ENCODE data around the gene GPR149.
"Not testable (repeated sequence)": the region's sequence is repeated elsewhere in the genome, so short reads cannot be mapped to it uniquely, and the experiment has no call there.

GPR149 gene, protein sequence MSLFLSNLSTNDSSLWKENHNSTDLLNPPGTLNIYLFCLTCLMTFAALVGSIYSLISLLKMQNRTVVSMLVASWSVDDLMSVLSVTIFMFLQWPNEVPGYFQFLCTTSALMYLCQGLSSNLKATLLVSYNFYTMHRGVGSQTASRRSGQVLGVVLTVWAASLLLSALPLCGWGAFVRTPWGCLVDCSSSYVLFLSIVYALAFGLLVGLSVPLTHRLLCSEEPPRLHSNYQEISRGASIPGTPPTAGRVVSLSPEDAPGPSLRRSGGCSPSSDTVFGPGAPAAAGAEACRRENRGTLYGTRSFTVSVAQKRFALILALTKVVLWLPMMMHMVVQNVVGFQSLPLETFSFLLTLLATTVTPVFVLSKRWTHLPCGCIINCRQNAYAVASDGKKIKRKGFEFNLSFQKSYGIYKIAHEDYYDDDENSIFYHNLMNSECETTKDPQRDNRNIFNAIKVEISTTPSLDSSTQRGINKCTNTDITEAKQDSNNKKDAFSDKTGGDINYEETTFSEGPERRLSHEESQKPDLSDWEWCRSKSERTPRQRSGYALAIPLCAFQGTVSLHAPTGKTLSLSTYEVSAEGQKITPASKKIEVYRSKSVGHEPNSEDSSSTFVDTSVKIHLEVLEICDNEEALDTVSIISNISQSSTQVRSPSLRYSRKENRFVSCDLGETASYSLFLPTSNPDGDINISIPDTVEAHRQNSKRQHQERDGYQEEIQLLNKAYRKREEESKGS

GRCh38 chr3:154430014-154430413, at the start of gene GPR149:
Gene GPR149, minus strand, starts transcription at chr3:154430190. Its CDS starts 575 bp downstream, at chr3:154429615.
- no peak for DNase-seq (ENCODE audit: low read depth)

GRCh38 chr3:154473769-154474168, 43.8 kb upstream of the GPR149 start:
- DNase-seq (ENCODE audit: low read depth), result no peak

DNA sequence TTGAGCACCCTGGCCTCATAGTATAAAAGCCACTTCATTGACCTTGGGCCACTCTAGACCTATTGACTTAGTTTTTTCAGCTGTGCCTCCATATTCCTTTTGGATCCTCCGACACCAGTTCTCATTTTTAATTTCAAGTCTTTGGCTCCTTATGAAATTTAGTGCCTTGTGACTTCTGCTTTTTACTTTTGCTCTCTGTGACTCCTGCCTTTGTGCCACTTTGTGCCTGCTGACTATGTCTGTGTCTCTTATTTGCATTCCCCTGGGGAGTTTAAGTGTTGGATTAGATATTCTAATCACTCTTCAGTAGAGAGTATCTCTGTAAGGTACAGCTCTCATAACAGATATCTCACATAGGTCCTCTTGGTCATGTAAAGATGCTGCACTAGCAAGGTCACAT, 39.6 kb upstream of the GPR149 start:
- DNase-seq (ENCODE audit: low read depth), result no peak

DNA sequence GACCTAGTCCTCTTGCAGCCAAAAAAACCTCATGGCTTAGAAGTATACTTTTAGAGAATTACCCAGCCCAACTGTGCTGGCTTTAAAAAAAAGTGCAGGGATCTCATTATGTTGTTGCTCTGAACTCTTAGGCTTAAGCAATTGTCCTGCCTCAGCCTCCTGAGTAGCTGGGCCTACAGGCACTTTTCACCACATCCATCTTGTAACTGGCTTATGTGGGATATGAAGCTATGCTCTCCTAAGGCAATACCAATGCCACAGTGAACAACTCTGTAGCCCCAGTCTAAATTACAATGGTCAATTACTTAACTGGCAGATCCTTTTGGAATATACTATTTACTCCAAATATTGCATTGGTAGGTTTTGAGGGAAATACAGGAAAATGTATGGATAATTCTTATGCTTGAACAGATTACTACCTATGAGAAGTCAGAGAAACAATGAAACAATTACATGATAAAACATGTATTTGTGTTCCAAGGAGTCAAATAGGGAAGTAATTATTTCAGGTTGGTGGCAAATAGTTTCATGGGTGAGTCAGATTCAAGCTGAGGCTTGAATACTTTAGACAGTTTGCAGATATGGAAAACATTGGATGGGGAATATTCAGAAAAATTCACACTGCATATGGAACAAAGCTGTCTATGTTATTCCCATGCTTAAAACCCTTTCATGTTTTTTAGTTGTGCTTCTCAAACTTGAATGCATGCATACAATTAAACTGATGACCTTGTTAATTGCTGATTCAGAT, 34.6 kb upstream of the GPR149 start:
- no peak for DNase-seq (ENCODE audit: low read depth)

GRCh38 chr3:154458560-154458959, 28.6 kb upstream of the GPR149 start:
- DNase-seq (ENCODE audit: low read depth), result no peak

GRCh38 chr3:154439081-154439480, 9.1 kb upstream of the GPR149 start:
- DNase-seq (ENCODE audit: low read depth), result not testable (repeated sequence)

GRCh38 chr3:154431043-154431442, 1.1 kb upstream of the GPR149 start:
- no peak for DNase-seq (ENCODE audit: low read depth)

GRCh38 chr3:154428286-154429206, 1.4 kb downstream of the GPR149 start:
- no peak for DNase-seq (ENCODE audit: low read depth)

DNA sequence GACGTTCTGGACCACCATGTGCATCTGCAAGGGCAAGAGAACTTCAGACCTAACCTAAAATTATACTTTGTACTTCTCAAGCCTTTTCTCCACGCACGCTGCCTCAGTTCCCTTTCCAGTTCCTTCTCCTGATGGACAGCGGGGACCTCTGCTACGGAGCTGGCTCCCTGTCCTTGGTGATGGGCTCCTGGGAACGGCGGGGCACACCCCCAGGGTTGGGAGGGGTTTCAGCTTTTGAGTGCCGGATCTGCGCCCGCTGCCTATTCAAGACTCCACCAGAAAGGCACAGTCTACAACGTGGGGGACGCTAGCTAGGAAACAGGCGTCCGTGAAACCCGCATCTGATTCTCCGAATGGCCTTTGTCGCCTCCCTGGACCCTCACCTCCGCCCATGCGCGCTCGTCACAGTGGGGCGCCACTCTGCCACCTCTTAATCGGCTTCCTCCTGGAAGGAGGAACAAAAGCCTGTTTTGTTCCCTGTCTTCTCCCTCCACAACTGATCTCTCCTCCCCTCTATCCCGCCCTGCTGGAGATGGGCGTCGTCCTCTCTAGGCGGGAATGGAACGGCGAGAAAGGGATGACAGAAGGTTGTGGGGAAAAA, 2.2 kb downstream of the GPR149 start:
- no peak for DNase-seq (ENCODE audit: low read depth)

- no peak for DNase-seq (ENCODE audit: low read depth)
Measured at GRCh38 chr3:154422694-154423093, 7.3 kb downstream of the GPR149 start.

DNA sequence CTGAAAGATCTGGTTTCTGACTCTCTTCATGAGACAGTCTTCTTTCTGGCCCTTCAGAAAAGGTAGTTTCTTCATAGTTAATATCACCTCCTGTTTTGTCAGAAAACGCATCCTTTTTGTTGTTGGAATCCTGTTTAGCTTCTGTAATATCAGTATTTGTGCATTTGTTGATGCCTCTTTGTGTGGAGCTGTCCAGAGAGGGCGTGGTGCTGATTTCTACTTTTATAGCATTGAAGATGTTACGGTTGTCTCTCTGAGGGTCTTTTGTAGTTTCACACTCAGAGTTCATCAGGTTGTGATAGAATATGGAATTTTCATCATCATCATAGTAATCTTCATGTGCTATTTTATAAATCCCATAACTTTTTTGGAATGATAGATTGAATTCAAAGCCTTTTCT, 8.9 kb downstream of the GPR149 start:
- no peak for DNase-seq (ENCODE audit: low read depth)

DNA sequence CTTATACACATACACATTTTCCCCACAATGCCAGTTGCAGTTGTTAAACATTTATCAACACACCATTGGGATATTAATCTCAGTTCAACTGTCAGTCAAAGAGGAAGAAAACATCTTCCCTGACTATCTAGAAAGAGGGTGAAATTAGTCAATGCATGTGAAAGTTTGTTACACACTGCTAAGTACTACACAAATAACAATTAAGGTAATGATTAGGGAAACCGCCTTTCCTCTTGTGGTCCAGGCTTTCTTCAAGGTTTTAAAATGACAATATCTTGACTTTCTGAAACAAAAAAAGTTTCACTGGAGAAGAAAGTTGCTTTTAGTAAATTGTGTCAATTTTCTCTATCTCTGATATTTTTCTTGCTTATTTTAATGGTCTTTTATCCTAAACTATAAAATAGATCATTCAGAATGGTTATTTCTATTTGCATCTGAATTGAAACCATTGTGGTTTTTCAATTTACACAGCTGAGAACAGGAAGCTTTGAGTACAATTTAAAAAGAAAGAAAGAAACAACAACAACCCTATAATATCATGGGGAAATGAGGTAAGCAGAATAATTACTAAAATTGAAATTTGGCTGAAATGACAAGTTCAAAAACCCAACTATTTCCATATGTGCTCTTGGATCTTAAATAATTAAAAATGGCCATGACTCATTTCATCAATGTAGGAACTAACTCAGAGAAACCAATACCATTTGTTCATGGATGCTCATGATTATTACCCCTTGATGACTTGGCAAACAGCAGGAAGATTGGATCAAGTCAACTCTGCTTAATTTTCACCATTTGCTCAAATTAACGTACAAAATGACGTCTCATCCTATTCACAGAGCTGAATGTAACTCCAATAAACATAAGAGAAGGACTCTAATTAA, 31.7 kb downstream of the GPR149 start:
- DNase-seq (ENCODE audit: low read depth), result no peak

- DNase-seq (ENCODE audit: low read depth), result no peak
Measured at GRCh38 chr3:154389861-154390260, 40.1 kb downstream of the GPR149 start.

DNA sequence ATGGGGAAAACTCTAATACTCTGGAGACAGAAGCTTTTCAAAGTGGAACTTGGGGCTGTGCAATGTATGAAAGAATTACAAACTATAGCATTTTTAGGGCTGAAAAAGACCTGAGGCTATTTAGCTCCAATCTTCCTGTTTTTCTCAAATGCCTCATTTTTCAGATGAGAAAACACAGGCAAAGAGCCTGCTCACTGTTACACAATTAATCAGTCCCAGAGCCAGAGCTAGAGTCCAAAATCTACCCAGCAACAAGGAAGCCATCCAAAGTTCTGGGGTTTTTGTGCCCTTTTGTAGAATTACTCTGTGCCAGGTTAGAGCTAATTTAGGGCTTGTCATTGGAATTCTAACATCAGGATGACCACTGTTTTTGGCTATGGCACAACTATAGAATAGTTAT, 45.5 kb downstream of the GPR149 start:
- no peak for DNase-seq (ENCODE audit: low read depth)

GRCh38 chr3:154378311-154378710, 51.7 kb downstream of the GPR149 start:
- DNase-seq (ENCODE audit: low read depth), result no peak

- DNase-seq (ENCODE audit: low read depth), result no peak
Measured at GRCh38 chr3:154367221-154367620, 62.8 kb downstream of the GPR149 start.

DNA sequence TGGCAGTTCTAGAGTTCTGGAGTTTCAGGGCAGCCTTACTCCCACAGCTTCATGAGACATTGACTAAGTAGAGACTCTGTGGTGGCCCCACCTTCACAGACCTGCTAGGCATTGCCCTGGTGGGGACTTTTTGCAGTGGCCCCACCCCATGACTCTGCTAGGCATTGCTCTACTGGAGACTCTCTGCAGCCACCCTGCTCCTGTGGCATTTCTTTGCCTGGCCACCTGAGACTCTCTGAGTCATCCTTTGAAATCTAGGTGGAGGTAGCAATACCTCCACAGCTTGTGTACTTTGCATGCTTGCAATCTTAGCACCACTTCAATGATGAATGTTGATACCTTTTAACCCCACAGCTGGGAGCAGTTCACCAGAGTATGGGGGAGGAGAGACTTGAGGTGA, 65.1 kb downstream of the GPR149 start:
- no peak for DNase-seq (ENCODE audit: low read depth)

- DNase-seq (ENCODE audit: low read depth), result no peak
Measured at GRCh38 chr3:154361099-154361498, 68.9 kb downstream of the GPR149 start.

- no peak for DNase-seq (ENCODE audit: low read depth)
Measured at GRCh38 chr3:154356009-154356408, 74.0 kb downstream of the GPR149 start.

DNA sequence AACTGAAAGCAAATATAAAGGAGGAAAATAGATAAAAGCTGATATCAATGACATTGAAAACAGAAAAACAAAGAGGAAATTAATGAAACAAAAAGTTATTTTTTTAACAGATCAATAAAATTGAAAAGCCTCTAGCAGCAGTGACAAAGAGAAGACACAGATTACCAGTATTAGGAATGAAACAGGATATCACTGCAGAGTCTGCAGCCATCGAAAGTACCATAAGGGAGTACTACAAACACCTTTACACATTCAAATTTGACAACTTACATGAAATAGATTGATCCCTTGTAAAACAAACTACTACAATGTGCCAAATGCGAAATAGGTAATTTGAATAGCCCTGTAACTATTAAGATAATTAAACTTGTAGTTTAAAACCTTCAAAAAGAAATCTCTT, 80.8 kb downstream of the GPR149 start:
- no peak for DNase-seq (ENCODE audit: low read depth)

Measured in stimulated activated CD4-positive, alpha-beta T cell treated with anti-CD3 and anti-CD28 coated beads, Interleukin-2, amount 100 ng/mL, for 4 hours (primary cell).